ENCODE results near the gene PI4KA. TPM values are rescaled to one million over a fixed set of nuclear protein-coding genes. Genes with fewer than 3 reads are reported as not detected.
"Not testable (repeated sequence)": the region's sequence is repeated elsewhere in the genome, so short reads cannot be mapped to it uniquely, and the experiment has no call there.

The PI4KA gene
- total RNA-seq, 1 donor from 2014 or later = 140 TPM

DNA sequence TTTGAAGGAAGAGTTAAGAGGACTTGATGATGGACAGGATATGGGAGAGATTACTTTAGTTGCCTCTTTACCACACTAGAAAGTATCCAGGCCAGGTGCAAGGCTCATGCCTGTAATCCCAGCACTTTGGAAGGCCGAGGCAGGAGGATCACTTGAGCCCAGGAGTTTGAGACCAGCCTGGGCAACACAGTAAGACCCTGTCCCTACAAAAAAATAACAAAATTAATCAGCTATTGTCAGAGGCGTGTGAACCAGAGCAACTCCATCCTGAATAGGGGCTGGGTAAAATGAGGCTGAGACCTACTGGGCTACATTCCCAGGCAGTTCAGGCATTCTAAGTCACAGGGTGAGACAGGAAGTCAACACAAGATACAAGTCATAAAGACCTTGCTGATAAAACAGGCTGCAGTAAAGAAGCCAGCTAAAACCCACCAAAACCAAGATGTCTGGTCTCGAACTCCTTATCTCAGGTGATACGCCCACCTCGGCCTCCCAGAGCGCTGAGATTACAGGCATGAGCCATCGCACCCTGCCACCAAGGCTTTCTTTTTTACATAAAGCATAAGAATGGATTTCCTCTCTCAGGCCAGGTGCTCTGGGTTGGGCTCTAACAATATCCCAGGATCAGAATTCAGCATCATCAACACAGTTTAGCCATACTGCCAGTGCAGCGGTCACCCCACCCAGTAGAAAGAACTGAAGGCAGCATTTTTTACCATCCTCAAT is 17.8 kb downstream of the PI4KA start:
- Mint-ChIP-seq H3K4me1 (ENCODE audit: low read depth) (peaks cover 37% of the 10 kb centered on the region), H3K9me3 (ENCODE audit: low read depth) (no peaks in the 10 kb centered on the region), H3K4me3 (ENCODE audit: low read depth) (no peak overlapping the region), H3K27ac (peak overlapping the region; percentile 18), H3K36me3 (ENCODE audit: insufficient read depth) (no peaks in the 10 kb centered on the region), H3K27me3 (no peaks in the 10 kb centered on the region)
- no peak for DNase-seq (ENCODE audit: low spot score, unreplicated experiment)
- TF ChIP-seq, protein P1, sequence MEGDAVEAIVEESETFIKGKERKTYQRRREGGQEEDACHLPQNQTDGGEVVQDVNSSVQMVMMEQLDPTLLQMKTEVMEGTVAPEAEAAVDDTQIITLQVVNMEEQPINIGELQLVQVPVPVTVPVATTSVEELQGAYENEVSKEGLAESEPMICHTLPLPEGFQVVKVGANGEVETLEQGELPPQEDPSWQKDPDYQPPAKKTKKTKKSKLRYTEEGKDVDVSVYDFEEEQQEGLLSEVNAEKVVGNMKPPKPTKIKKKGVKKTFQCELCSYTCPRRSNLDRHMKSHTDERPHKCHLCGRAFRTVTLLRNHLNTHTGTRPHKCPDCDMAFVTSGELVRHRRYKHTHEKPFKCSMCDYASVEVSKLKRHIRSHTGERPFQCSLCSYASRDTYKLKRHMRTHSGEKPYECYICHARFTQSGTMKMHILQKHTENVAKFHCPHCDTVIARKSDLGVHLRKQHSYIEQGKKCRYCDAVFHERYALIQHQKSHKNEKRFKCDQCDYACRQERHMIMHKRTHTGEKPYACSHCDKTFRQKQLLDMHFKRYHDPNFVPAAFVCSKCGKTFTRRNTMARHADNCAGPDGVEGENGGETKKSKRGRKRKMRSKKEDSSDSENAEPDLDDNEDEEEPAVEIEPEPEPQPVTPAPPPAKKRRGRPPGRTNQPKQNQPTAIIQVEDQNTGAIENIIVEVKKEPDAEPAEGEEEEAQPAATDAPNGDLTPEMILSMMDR (IDR thresholded peaks at IDR 0.05; ENCODE audit: unreplicated experiment) = no peak

DNA sequence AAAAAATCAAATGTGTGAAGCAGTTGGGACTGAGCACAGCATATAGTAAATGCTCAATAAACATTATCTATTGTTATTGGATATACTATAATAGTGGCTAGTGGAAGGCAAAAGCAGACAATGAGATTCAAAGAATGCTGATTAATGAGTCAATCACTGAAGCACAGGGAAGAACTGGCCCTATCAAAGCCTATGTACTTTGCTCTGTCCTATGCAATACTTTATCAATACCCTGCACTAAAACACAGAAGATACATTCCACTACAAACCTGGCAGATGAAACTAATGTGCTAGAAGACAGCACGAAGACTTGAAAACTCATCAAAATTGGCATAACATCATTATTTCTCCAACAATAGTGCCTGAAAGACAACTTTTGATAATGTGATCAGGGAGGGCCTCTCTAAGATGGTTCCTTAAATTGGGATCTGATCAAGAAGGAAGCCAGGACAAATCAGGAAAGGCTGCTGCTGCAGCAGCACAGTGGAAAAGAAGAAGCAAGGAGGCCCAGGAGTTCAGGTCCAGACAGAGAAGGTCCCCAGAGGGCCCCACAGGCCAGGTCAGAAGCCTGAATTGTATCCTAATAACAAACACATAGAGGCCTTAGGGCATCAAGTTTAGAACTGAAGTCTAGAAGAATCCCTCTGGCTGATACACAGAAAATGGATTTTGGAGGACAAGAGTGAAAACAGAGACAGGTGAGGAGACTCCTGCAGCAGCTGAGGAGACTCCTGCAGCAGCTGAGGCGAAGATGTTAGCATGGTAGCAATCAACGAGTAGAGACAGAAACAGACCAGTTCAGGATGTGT is 18.6 kb downstream of the PI4KA start:
- Mint-ChIP-seq H3K27ac (no peak overlapping the region), H3K4me3 (ENCODE audit: low read depth) (no peak overlapping the region), H3K4me1 (ENCODE audit: low read depth) (peaks cover 33% of the 10 kb centered on the region), H3K36me3 (ENCODE audit: insufficient read depth) (no peaks in the 10 kb centered on the region), H3K9me3 (ENCODE audit: low read depth) (no peaks in the 10 kb centered on the region), H3K27me3 (no peaks in the 10 kb centered on the region)
- no peak for DNase-seq (ENCODE audit: low spot score, unreplicated experiment)
- TF ChIP-seq, protein P1 (IDR thresholded peaks at IDR 0.05; ENCODE audit: unreplicated experiment) = no peak

DNA sequence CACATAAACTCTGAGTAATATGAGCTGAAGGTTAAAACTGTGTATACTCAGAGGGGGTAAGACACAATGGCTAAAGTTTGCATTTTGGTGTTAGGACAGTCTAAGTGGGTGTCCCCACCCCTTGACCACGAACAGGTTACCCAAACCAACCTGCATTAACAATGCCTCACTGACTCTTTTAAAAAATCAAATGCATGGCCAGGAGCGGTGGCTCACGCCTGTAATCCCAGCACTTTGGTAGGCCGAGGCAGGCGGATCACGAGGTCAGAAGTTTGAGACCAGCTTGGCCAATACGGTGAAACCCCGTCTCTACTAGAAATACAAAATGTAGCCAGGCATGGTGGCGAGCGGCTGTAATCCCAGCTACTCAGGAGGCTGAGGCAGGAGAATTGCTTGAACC is 19.3 kb downstream of the PI4KA start:
- not testable (repeated sequence) for DNase-seq (ENCODE audit: low spot score, unreplicated experiment); H3K27me3 Mint-ChIP-seq; H3K36me3 Mint-ChIP-seq (ENCODE audit: insufficient read depth); H3K4me3 Mint-ChIP-seq (ENCODE audit: low read depth); H3K9me3 Mint-ChIP-seq (ENCODE audit: low read depth); H3K27ac Mint-ChIP-seq
- H3K4me1 Mint-ChIP-seq (ENCODE audit: low read depth) = peaks cover 27% of the 10 kb centered on the region

DNA sequence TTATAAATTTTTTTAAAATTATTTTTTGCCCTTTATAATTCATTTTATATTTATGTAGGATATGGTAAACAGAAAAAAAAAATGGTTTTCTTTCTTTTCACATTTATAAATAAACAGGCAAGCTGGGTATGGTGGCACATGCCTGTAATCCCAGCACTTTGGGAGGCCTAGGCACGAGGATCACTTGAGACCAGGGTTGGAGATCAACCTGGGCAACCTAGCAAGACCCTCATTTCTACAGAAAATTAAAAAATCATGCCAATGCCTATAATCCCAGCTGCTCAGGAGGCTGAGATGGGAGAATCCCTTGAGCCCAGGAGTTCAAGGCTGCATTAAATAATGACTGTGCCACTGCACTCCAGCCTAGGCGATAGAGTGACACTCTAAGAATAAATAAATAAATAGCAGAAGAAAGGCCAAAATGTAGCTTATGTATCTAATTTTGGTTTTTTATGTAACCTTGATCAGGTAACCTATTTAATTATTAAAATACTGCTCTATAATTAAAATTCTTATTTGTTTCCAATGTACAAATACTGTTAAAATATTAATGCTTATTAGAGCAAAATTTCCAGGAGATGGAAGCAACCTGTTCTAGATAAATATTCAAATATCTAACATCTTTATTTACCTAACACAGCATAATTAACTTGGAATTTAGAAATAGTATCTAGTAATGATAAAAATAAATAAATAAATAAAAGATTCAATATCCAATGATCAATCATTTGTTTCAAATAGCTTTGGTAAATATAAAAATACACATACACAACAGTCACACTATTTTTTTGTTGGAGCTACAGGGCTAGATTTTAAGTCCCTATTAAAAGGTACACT is 21.4 kb downstream of the PI4KA start:
- Mint-ChIP-seq H3K4me3 (ENCODE audit: low read depth) (no peak overlapping the region), H3K27ac (no peak overlapping the region), H3K9me3 (ENCODE audit: low read depth) (no peaks in the 10 kb centered on the region), H3K4me1 (ENCODE audit: low read depth) (peaks cover 14% of the 10 kb centered on the region), H3K27me3 (no peaks in the 10 kb centered on the region), H3K36me3 (ENCODE audit: insufficient read depth) (peaks cover 5% of the 10 kb centered on the region)
- TF ChIP-seq, protein P1 (IDR thresholded peaks at IDR 0.05; ENCODE audit: unreplicated experiment) = no peak
- DNase-seq (ENCODE audit: low spot score, unreplicated experiment) = no peak

DNA sequence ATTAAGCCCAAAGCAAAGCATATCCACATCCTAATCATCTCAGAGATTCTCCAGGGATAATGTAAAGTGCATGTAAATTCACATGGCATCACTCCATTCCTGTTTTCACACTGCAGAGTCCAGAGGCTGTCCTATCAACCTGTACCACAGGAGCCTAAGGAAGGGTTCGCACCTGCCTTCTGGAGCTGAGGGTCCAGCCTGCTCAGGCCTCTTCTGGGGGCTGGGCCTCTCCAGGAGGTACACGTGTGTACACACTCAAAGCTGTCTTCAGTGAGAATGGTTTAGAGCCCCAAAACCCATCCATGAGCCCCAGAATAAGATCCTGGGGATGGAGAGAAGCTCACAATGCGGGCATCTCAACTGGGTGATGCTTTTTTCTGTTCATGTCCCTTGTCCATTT is 23.9 kb downstream of the PI4KA start:
- DNase-seq (ENCODE audit: low spot score, unreplicated experiment) = no peak
- Mint-ChIP-seq H3K4me1 (ENCODE audit: low read depth) (no peaks in the 10 kb centered on the region), H3K27ac (peak overlapping the region; percentile 90), H3K4me3 (ENCODE audit: low read depth) (no peak overlapping the region), H3K9me3 (ENCODE audit: low read depth) (no peaks in the 10 kb centered on the region), H3K36me3 (ENCODE audit: insufficient read depth) (peaks cover 15% of the 10 kb centered on the region), H3K27me3 (no peaks in the 10 kb centered on the region)
- TF ChIP-seq, protein P1 (IDR thresholded peaks at IDR 0.05; ENCODE audit: unreplicated experiment) = no peak

All from progenitor cell of endocrine pancreas (in vitro differentiated cells).